OCI-LY7 (cell line): Measurements from ENCODE around the gene MSANTD2. TPM values are rescaled to one million over a fixed set of nuclear protein-coding genes. Genes with fewer than 3 reads are reported as not detected.

Experiments
- BruUV-seq: library from RNA; stranded (reverse); fragments of 400-500 nt; replicated peaks from 2 replicates; lab custom pipeline; 2021; lab: Mats Ljungman, UMichigan
- CTCF ChIA-PET: fragments of 300-600 bp; sonication (Branson Sonifier 250); formaldehyde crosslinking; loops from one replicate; lab custom pipeline; 2022; ENCODE audit warnings: antibody characterized with exemption; ENCODE audit not compliant: unreplicated experiment; lab: Charles Lee
- POLR2A ChIA-PET: fragments of 300-600 bp; sonication (Branson Sonifier 250); formaldehyde crosslinking; loops from one replicate; lab custom pipeline; 2022; ENCODE audit warnings: antibody characterized with exemption; lab: Charles Lee
- DNase-seq: peaks from one replicate; pipeline ENCODE4 v3.0.0-alpha.2; 2015; ENCODE audit warnings: low spot score
- H2AFZ ChIP-seq: fragments of 200-600 bp; sonication (generic), shearing (Covaris generic); 2 replicates; pipeline ENCODE4 v1.6.1; 2014; ENCODE audit warnings: mild to moderate bottlenecking, antibody characterized with exemption, low read length, moderate library complexity
- H3K27ac ChIP-seq: fragments of 200-600 bp; sonication (generic); 2 replicates; pipeline ENCODE4 v1.5.1; 2014; ENCODE audit warnings: mixed run types, low read depth, mild to moderate bottlenecking, moderate library complexity, low read length, inconsistent platforms; ENCODE audit not compliant: poor library complexity, severe bottlenecking
- H3K36me3 ChIP-seq: fragments of 200-600 bp; sonication (generic); 2 replicates; pipeline ENCODE4 v1.6.1; 2014; ENCODE audit warnings: mild to moderate bottlenecking, antibody characterized with exemption, low read length, moderate library complexity, mixed read lengths; ENCODE audit not compliant: insufficient read depth
- H3K4me1 ChIP-seq: fragments of 200-600 bp; sonication (generic); 2 replicates; pipeline ENCODE4 v1.5.1; 2014; ENCODE audit warnings: mild to moderate bottlenecking, low read length; ENCODE audit not compliant: insufficient read depth, poor library complexity, severe bottlenecking
- H3K4me2 ChIP-seq: fragments of 200-600 bp; sonication (generic); 2 replicates; pipeline ENCODE4 v1.6.1; 2014; ENCODE audit warnings: mild to moderate bottlenecking, low read length
- H3K4me3 ChIP-seq: fragments of 200-600 bp; sonication (generic); 2 replicates; pipeline ENCODE4 v1.5.1; 2014; ENCODE audit warnings: mild to moderate bottlenecking, low read depth, low read length; ENCODE audit not compliant: poor library complexity, severe bottlenecking
- H3K79me2 ChIP-seq: fragments of 200-600 bp; sonication (generic); 2 replicates; pipeline ENCODE4 v1.6.1; 2016; ENCODE audit warnings: low read depth, mild to moderate bottlenecking, low read length, moderate library complexity, mixed read lengths; ENCODE audit not compliant: insufficient read depth
- H3K9me2 ChIP-seq: fragments of 200-600 bp; sonication (generic); 2 replicates; pipeline ENCODE4 v1.6.1; 2016; ENCODE audit warnings: mild to moderate bottlenecking, low read length, mixed read lengths; ENCODE audit not compliant: insufficient read depth
- H3K9me3 ChIP-seq: fragments of 200-600 bp; sonication (generic); 2 replicates; pipeline ENCODE4 v1.6.1; 2014; ENCODE audit warnings: mild to moderate bottlenecking, mixed run types, low read length, mixed read lengths
- H4K20me1 ChIP-seq: fragments of 200-600 bp; sonication (generic); 2 replicates; pipeline ENCODE4 v1.6.1; 2014; ENCODE audit warnings: mild to moderate bottlenecking, antibody characterized with exemption, low read length, moderate library complexity, mixed read lengths; ENCODE audit not compliant: insufficient read depth
- EZH2phosphoT487 ChIP-seq: fragments of 200-600 bp; sonication (generic); IDR thresholded peaks from 2 replicates; pipeline ENCODE4 v1.6.1; 2018; ENCODE audit warnings: low read depth, borderline replicate concordance, mild to moderate bottlenecking, mixed run types, antibody characterized with exemption, low read length, moderate library complexity, mixed read lengths
- intact Hi-C: fragments of 100-400 bp; cut with micrococcal nuclease; formaldehyde crosslinking; loops from one replicate; pipeline ENCODE4 v1.10.0; 2022; ENCODE audit not compliant: unreplicated experiment
- total RNA-seq, 2 experiments: library from RNA; depleted of rRNA in 1 of 2; stranded (reverse); fragments of >200 nt in 1 of 2; shearing (Covaris generic) in 1 of 2; gene quantifications; 2 replicates each; pipeline ENCODE4 v1.2.3, GENCODE V29; 2014 to 2022
- TF ChIP-seq, protein P1 (sequence below): fragments of 200-600 bp; sonication (generic); conservative IDR thresholded peaks from 2 replicates; pipeline ENCODE4 v1.5.1; 2014; ENCODE audit warnings: mild to moderate bottlenecking, antibody characterized with exemption, low read length, moderate library complexity, mixed read lengths

The MSANTD2 gene
- total RNA-seq, 2 experiments from 2014 or later, result 22.1 to 23.4 TPM

DNA sequence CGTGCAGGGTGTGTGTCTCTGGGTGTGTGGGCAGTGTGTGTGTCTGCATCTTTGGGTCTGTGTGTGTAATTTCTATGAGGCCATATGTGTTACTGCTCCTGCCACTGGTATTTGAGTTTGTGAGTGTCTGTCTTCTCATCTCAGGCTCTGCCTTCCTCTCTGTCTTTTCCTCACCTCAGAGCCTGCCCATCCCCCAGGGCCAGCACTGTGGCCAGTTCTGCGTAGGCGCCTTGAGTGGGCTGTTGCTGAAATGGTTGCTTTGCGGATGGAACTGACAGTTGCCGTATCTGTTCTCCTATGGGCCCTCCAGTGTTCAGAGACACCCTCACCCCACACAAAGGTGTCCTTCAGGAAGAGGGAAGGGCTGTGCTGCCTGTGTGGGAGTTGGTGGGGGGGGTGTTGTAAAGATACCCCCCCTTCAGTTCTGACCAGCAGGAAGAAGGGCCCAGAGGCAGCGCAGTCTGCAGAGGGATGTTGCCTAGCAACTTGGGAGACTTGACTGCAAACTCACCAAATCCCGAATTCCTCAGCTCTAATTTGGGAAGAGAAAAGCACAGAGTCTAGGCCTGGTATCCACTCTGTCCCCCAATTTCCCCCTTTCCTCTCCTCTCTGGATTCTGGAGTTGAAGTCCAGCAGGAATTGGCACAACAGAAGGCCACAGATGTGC, 62.4 kb downstream of the MSANTD2 start:
- Histone ChIP-seq H3K9me2 (no peaks in the 10 kb centered on the region), H3K9me3 (no peaks in the 10 kb centered on the region), H3K79me2 (no peaks in the 10 kb centered on the region), H3K4me3 (no peak overlapping the region), H3K36me3 (no peaks in the 10 kb centered on the region), H3K4me1 (peaks cover 19% of the 10 kb centered on the region), H2AFZ (no peak overlapping the region), H4K20me1 (no peaks in the 10 kb centered on the region), H3K27ac (no peak overlapping the region), H3K4me2 (no peak overlapping the region)
- intact Hi-C loops, result no loop called here
- ChIA-PET CTCF (no interaction called here), POLR2A (no interaction called here)
- no TSS peak for BruUV-seq
- no peak for DNase-seq
- no peak for TF ChIP-seq EZH2phosphoT487
- TF ChIP-seq, protein P1, sequence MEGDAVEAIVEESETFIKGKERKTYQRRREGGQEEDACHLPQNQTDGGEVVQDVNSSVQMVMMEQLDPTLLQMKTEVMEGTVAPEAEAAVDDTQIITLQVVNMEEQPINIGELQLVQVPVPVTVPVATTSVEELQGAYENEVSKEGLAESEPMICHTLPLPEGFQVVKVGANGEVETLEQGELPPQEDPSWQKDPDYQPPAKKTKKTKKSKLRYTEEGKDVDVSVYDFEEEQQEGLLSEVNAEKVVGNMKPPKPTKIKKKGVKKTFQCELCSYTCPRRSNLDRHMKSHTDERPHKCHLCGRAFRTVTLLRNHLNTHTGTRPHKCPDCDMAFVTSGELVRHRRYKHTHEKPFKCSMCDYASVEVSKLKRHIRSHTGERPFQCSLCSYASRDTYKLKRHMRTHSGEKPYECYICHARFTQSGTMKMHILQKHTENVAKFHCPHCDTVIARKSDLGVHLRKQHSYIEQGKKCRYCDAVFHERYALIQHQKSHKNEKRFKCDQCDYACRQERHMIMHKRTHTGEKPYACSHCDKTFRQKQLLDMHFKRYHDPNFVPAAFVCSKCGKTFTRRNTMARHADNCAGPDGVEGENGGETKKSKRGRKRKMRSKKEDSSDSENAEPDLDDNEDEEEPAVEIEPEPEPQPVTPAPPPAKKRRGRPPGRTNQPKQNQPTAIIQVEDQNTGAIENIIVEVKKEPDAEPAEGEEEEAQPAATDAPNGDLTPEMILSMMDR, result no peak

DNA sequence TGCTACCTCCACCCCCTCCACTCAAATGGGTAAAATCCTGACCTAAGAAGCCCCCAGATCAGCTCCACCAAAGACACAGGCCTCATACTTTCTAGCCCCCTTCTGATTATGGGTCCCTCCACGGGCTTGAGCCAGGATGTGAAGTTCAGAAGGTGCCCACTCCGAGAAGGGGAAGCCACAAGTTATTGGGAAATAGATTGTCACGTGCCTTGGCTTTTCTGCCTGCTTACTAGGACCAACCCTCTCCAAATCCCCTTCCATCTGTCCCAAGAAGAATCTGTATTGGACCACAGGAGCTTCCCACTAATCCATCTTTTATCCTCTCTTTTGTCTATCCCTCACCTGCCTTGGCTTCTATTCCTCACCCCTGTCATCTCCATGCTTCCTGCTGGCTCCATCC, 63.5 kb downstream of the MSANTD2 start:
- Histone ChIP-seq H3K4me2 (no peak overlapping the region), H3K27ac (no peak overlapping the region), H3K36me3 (no peaks in the 10 kb centered on the region), H2AFZ (no peak overlapping the region), H3K9me2 (no peaks in the 10 kb centered on the region), H4K20me1 (no peaks in the 10 kb centered on the region), H3K79me2 (no peaks in the 10 kb centered on the region), H3K4me3 (no peak overlapping the region), H3K4me1 (peaks cover 12% of the 10 kb centered on the region), H3K9me3 (no peaks in the 10 kb centered on the region)
- no peak for DNase-seq
- intact Hi-C loops, result no loop called here
- BruUV-seq, result no TSS peak
- ChIA-PET POLR2A (interaction anchor here (0.8 to 1.1 kb wide), 3 partner anchors 43 to 63 kb away, joined by 3 to 4 read pairs (median 3); partner anchors contain the start of genes SIAE and SPA17), CTCF (no interaction called here)
- TF ChIP-seq, protein P1, result no peak
- TF ChIP-seq EZH2phosphoT487, result no peak

DNA sequence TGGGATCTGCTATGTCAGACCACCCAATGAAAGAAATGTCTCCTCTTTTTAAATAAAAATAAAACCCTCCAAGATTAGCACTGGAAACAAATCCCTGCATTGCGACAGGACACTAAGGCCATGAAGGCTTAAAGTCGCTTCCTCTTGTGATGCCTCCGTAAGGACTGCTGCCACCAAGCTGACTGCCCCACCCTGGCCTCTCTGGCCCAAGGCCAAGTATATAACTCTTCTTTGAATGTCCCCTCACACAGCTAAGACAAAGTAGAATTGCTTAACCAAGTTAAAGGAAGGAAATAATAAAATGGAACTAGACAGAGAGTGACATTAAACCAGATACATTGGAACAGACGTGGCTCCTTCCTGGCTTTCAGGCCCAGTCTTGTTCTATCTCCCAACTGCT, 68.0 kb downstream of the MSANTD2 start:
- Histone ChIP-seq H3K9me2 (no peaks in the 10 kb centered on the region), H3K36me3 (no peaks in the 10 kb centered on the region), H2AFZ (no peak overlapping the region), H3K79me2 (no peaks in the 10 kb centered on the region), H3K4me3 (no peak overlapping the region), H3K4me1 (no peaks in the 10 kb centered on the region), H3K4me2 (no peak overlapping the region), H4K20me1 (no peaks in the 10 kb centered on the region), H3K27ac (no peak overlapping the region), H3K9me3 (no peaks in the 10 kb centered on the region)
- TF ChIP-seq, protein P1, result no peak
- no peak for TF ChIP-seq EZH2phosphoT487
- POLR2A ChIA-PET, result interaction anchor here (0.6 to 2.0 kb wide), 3 partner anchors 12 to 109 kb away, joined by 3 to 5 read pairs (median 4); no protein-coding TSS in a partner anchor
- no TSS peak for BruUV-seq
- no peak for DNase-seq
- CTCF ChIA-PET, result no interaction called here
- intact Hi-C loops, result no loop called here
